Thymus (tissue), 11 donors: ENCODE measurements around the gene ACAN. TPM values are rescaled to one million over a fixed set of nuclear protein-coding genes. Genes with fewer than 3 reads are reported as not detected.

Source experiments
- DNase-seq, 9 donors: peaks; one replicate each; pipeline ENCODE4 v3.0.0-alpha.2; 2013; ENCODE audit warnings: low spot score in 9 of 9, low read depth in 6 of 9, missing footprints in 1 of 9
- H3K27ac ChIP-seq, 2 donors: one replicate each; pipeline ENCODE4 v1.5.1; 2013; ENCODE audit warnings: control low read depth in 1 of 2, low read depth in 1 of 2, low read length in 1 of 2, mild to moderate bottlenecking in 1 of 2, moderate library complexity in 1 of 2
- H3K27me3 ChIP-seq, 2 donors: one replicate each; pipeline ENCODE4 v1.5.1; 2013; ENCODE audit warnings: low read length in 1 of 2; ENCODE audit not compliant: control insufficient read depth in 2 of 2, insufficient read depth in 1 of 2
- H3K36me3 ChIP-seq, 2 donors: one replicate each; pipeline ENCODE4 v1.5.1; 2013; ENCODE audit warnings: low read length in 1 of 2, mild to moderate bottlenecking in 1 of 2, moderate library complexity in 1 of 2; ENCODE audit not compliant: control insufficient read depth in 2 of 2, insufficient read depth in 2 of 2
- H3K4me1 ChIP-seq, 2 donors: one replicate each; pipeline ENCODE4 v1.5.1; 2013; ENCODE audit warnings: low read length in 2 of 2; ENCODE audit not compliant: control insufficient read depth in 2 of 2, insufficient read depth in 2 of 2
- H3K4me3 ChIP-seq, 2 donors: one replicate each; pipeline ENCODE4 v1.5.1; 2013; ENCODE audit warnings: low read length in 2 of 2, control low read depth in 1 of 2, mild to moderate bottlenecking in 1 of 2
- H3K9me3 ChIP-seq, 2 donors: one replicate each; pipeline ENCODE4 v1.5.1; 2013; ENCODE audit warnings: low read length in 1 of 2, mild to moderate bottlenecking in 1 of 2; ENCODE audit not compliant: control insufficient read depth in 2 of 2, insufficient read depth in 1 of 2
- WGBS: extraction: QIAGEN DNeasy Blood & Tissue Kit; methylation state at CpG from one replicate; pipeline ENCODE4 v1.1.7; 2013; 5-methylcytosine and 5-hydroxymethylcytosine counted together
- polyA plus RNA-seq: library from polyadenylated mRNA; stranded (reverse); fragments of 200-250 nt; gene quantifications from one replicate; pipeline ENCODE4 v1.2.3, GENCODE V29; 2013
- total RNA-seq: library from RNA; stranded (reverse); fragments of 120-200 nt; gene quantifications from one replicate; pipeline ENCODE4 v1.2.4, GENCODE V29; 2013
- donor health status: healthy.

The ACAN gene
- total and polyA plus RNA-seq, 2 donors: 0.28 to 0.80 TPM

GRCh38 chr15:88779944-88780343 lies 23.3 kb upstream of the ACAN start:
- WGBS: 93% methylated on average over 1 of the region's 1 CpG
- Histone ChIP-seq H3K4me1 (no peaks in the 10 kb centered on the region), H3K36me3 (no peaks in the 10 kb centered on the region), H3K27me3 (no peaks in the 10 kb centered on the region), H3K27ac (no peak overlapping the region), H3K4me3 (no peak overlapping the region), H3K9me3 (no peaks in the 10 kb centered on the region)
- DNase-seq: no peak

GRCh38 chr15:88782465-88782864 lies 20.8 kb upstream of the ACAN start:
- H3K27me3 ChIP-seq: no peaks in the 10 kb centered on the region
- no peaks in the 10 kb centered on the region for H3K9me3 ChIP-seq
- no peak overlapping the region for H3K4me3 ChIP-seq
- no peaks in the 10 kb centered on the region for H3K36me3 ChIP-seq
- H3K4me1 ChIP-seq: no peaks in the 10 kb centered on the region
- DNase-seq: no peak
- 63% methylated on average over 8 of the region's 8 CpGs for WGBS
- no peak overlapping the region for H3K27ac ChIP-seq

DNA sequence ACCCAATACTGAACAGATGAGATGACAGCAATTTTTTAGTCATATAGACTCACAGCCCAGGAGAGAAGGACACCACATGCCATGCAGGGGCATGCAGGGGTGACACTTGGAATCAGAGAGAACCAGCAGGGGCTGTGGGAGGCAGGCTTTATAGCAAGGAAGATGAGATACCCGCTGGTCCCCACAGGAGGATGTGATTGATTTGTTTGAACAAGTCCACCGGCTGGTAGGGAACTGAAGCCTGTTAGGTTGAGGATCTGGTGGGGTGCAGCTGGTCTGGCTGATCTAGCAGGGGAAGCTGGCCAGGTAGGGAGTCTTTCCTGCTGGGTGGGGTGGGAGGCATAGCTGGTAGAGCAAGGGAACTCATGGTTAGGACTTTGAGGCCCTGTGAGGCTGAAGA lies 18.0 kb upstream of the ACAN start:
- Histone ChIP-seq H3K36me3 (no peaks in the 10 kb centered on the region), H3K4me1 (no peaks in the 10 kb centered on the region), H3K4me3 (no peak overlapping the region), H3K9me3 (no peaks in the 10 kb centered on the region), H3K27me3 (no peaks in the 10 kb centered on the region), H3K27ac (no peak overlapping the region)
- 77% methylated on average over 2 of the region's 2 CpGs for WGBS
- no peak for DNase-seq

- no peak for DNase-seq
- no peak overlapping the region for H3K4me3 ChIP-seq
- peaks cover 0 to 9% of the 10 kb centered on the region in 2 donors for H3K27me3 ChIP-seq
- H3K27ac ChIP-seq: no peak overlapping the region
- 86% methylated on average over 3 of the region's 3 CpGs for WGBS
- no peaks in the 10 kb centered on the region for H3K4me1 ChIP-seq
- H3K9me3 ChIP-seq: no peaks in the 10 kb centered on the region
- H3K36me3 ChIP-seq: no peaks in the 10 kb centered on the region
Measured at GRCh38 chr15:88788036-88788435, 15.2 kb upstream of the ACAN start.

- Histone ChIP-seq H3K27ac (no peak overlapping the region), H3K4me1 (no peaks in the 10 kb centered on the region), H3K9me3 (no peaks in the 10 kb centered on the region), H3K27me3 (peaks cover 0 to 15% of the 10 kb centered on the region in 2 donors), H3K4me3 (no peak overlapping the region), H3K36me3 (no peaks in the 10 kb centered on the region)
- no peak for DNase-seq
Measured at GRCh38 chr15:88788816-88789215, 14.4 kb upstream of the ACAN start.

DNA sequence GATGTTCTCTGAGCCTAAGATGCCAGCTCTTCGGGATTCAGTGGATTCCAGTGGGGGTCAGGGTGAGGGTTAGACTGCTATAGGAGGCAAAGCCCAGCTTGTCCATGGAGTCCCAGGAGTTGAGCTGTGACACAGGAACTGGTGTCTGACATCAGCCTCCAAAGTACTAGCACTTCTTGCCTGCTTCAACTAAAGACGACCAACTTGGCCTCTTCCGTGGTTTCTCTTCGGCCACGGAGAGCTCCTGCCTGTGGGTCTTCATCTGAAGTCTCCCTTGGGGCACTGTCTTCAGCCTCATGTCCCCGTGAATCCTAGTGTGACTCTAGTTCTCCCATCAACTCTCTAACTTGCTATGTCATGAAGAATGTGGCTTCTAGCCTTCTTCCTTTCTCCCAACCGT lies 12.8 kb upstream of the ACAN start:
- Histone ChIP-seq H3K4me1 (no peaks in the 10 kb centered on the region), H3K36me3 (no peaks in the 10 kb centered on the region), H3K27ac (no peak overlapping the region), H3K4me3 (no peak overlapping the region), H3K9me3 (no peaks in the 10 kb centered on the region), H3K27me3 (peaks cover 0 to 19% of the 10 kb centered on the region in 2 donors)
- DNase-seq: no peak
- WGBS: 94% methylated on average over 7 of the region's 7 CpGs

- H3K36me3 ChIP-seq: no peaks in the 10 kb centered on the region
- H3K27me3 ChIP-seq: peaks cover 0 to 19% of the 10 kb centered on the region in 2 donors
- no peak overlapping the region for H3K4me3 ChIP-seq
- no peaks in the 10 kb centered on the region for H3K9me3 ChIP-seq
- no peaks in the 10 kb centered on the region for H3K4me1 ChIP-seq
- no peak overlapping the region for H3K27ac ChIP-seq
- 92% methylated on average over 1 of the region's 1 CpG for WGBS
- no peak for DNase-seq
Measured at GRCh38 chr15:88791637-88792036, 11.6 kb upstream of the ACAN start.

- WGBS: 42% methylated on average over 22 of the region's 22 CpGs
Measured at GRCh38 chr15:88792342-88793282, 10.6 kb upstream of the ACAN start.

GRCh38 chr15:88794001-88794400 lies 9.2 kb upstream of the ACAN start:
- no peaks in the 10 kb centered on the region for H3K9me3 ChIP-seq
- WGBS: 90% methylated on average over 5 of the region's 5 CpGs
- H3K27ac ChIP-seq: no peak overlapping the region
- DNase-seq: no peak
- no peak overlapping the region for H3K4me3 ChIP-seq
- no peaks in the 10 kb centered on the region for H3K4me1 ChIP-seq
- peaks cover 0 to 22% of the 10 kb centered on the region in 2 donors for H3K27me3 ChIP-seq
- H3K36me3 ChIP-seq: no peaks in the 10 kb centered on the region

More at GRCh38 chr15:88792342-88793282, 10.6 kb upstream of the ACAN start:
- Histone ChIP-seq H3K4me1 (no peaks in the 10 kb centered on the region), H3K27me3 (peaks cover 0 to 22% of the 10 kb centered on the region in 2 donors), H3K27ac (no peak overlapping the region), H3K9me3 (no peaks in the 10 kb centered on the region), H3K4me3 (no peak overlapping the region), H3K36me3 (no peaks in the 10 kb centered on the region)
- DNase-seq: no peak
